ENCODE measurements around the gene TBC1D22A. TPM values are rescaled to one million over a fixed set of nuclear protein-coding genes. Genes with fewer than 3 reads are reported as not detected.

The TBC1D22A gene
- total and polyA plus RNA-seq, 9 of the 15 experiments (the other 6 are each of a cell fraction or from before 2014, with no cell fraction given) = 0.20 to 11.5 (median 5.2) TPM

- TF ChIP-seq ETV5 (CRISPR knock-in tag; IDR thresholded peaks at IDR 0.05; ENCODE audit: low read depth) (no peak), ZFX (CRISPR knock-in tag; IDR thresholded peaks at IDR 0.05) (no peak), ATF2 (CRISPR knock-in tag; IDR thresholded peaks at IDR 0.05) (no peak)
Measured at GRCh38 chr22:46902436-46902835, 140.0 kb downstream of the TBC1D22A start (continued).

- POLR2A ChIA-PET = no interaction called here
- ATAC-seq (no peak), DNase-seq (ENCODE audit: extremely low read depth in 1 of 4, low spot score in 3 of 4) (no peak), FAIRE-seq (no peak)
- Histone ChIP-seq H3K9ac (ENCODE audit: insufficient read depth in 1 of 2, low read depth in 2 of 2, low read length in 2 of 2) (no peak overlapping the region), H4K20me1 (replicated peaks; ENCODE audit: control insufficient read depth, insufficient read depth, low read length) (0 out of 2 replicates have a peak, but pooled peaks cover 3% of the 10 kb centered on the region), H2AFZ (ENCODE audit: low read depth, low read length) (no peak overlapping the region), H3K9me1 (ENCODE audit: control insufficient read depth, insufficient read depth, low read length) (no peaks in the 10 kb centered on the region), H3K4me1 (replicated peaks in 1 of 2; ENCODE audit: control insufficient read depth in 2 of 2, insufficient read depth in 2 of 2, low read length in 2 of 2) (peaks cover 2 to 4% of the 10 kb centered on the region in 2 experiments; a peak in 3 of 5 replicates), H3K9me3 (replicated peaks; ENCODE audit: control insufficient read depth, insufficient read depth, low read depth, low read length) (no peaks in the 10 kb centered on the region), H3K27me3 (ENCODE audit: control insufficient read depth in 2 of 2, insufficient read depth in 2 of 2, low read length in 2 of 2) (no peaks in the 10 kb centered on the region), H3K79me2 (ENCODE audit: control insufficient read depth, insufficient read depth, low read length) (no peaks in the 10 kb centered on the region), H3K4me2 (ENCODE audit: insufficient read depth, low read length) (no peak overlapping the region), H3K27ac (ENCODE audit: extremely low read depth, low read depth, low read length) (no peak overlapping the region; the same call in 2 of the 3 replicates), H3K4me3 (no peak overlapping the region), H3K36me3 (ENCODE audit: control insufficient read depth, insufficient read depth, low read length) (0 out of 3 replicates have a peak, but pooled peaks cover 4% of the 10 kb centered on the region)
- intact Hi-C loops (cut with micrococcal nuclease) = no loop called here
- in situ Hi-C loops (cut with MboI) = no loop called here
- BruUV-seq (replicated peaks) = no TSS peak
- WGBS (ENCODE audit: insufficient coverage, low coverage, missing lambda C conversion rate) = 78% methylated on average over 18 of the region's 29 CpGs
- CTCF ChIA-PET (ENCODE audit: low intra/inter-chr PET ratio) = no interaction called here
- no peak for TF ChIP-seq MITF (IDR thresholded peaks at IDR 0.05)
- no peak for TF ChIP-seq PCBP1 (IDR thresholded peaks at IDR 0.05; ENCODE audit: low read depth, low read length, poor library complexity, severe bottlenecking)
- no peak for TF ChIP-seq TCF3 (CRISPR knock-in tag; IDR thresholded peaks at IDR 0.05)
- TF ChIP-seq MAZ (CRISPR knock-in tag; conservative IDR thresholded peaks at IDR 0.05 in 1 of 2, IDR thresholded peaks at IDR 0.05 in 1 of 2) = no peak
- TF ChIP-seq ZBTB17 (CRISPR knock-in tag; IDR thresholded peaks at IDR 0.05) = no peak
- TF ChIP-seq ZNF780A (CRISPR knock-in tag; IDR thresholded peaks at IDR 0.05) = no peak
- no peak for TF ChIP-seq STAT6 (CRISPR knock-in tag; IDR thresholded peaks at IDR 0.05)
- TF ChIP-seq ELF2 (CRISPR knock-in tag; IDR thresholded peaks at IDR 0.05) = no peak
Measured at GRCh38 chr22:46902998-46903916, 140.8 kb downstream of the TBC1D22A start.

Data from K562 (cell line).